ENCODE measurements around the gene TRIM44.

Gene TRIM44

GRCh38 chr11:35864131-35864530, 201.6 kb downstream of the TRIM44 start:
- no peak for DNase-seq

DNA sequence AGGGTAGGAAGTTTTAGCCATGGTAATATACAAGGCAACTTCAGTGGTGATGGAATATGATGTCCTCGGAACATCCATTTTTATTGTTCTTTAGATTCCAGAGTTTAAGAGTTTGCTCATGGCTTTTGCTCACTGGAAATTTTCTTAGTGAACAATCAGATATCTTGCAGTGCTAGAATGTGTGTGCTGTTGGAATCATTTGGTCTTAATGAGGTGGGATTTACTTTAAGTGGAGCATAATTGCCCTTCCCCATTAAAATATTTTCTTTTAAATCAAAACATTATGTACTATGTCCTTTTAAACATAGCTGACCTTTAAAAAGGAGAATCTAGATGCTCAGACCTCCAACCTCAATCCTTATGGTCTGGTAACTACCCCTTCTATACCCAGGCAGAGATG, 204.0 kb downstream of the TRIM44 start:
- no peak for DNase-seq

All from Kasumi-1 (cell line).